HepG2 (cell line): ENCODE measurements around the gene CAMTA1. TPM values are rescaled to one million over a fixed set of nuclear protein-coding genes. Genes with fewer than 3 reads are reported as not detected.

Experiments
- ATAC-seq: fragments of 200-7000 bp; cut with Tn5 transposase; 3 replicates; pipeline ENCODE4 v1.9.1; 2020; ENCODE audit warnings: mild to moderate bottlenecking, moderate library complexity
- BruUV-seq: library from RNA; stranded (reverse); fragments of 400-500 nt; replicated peaks from 2 replicates; lab custom pipeline; 2021; lab: Mats Ljungman, UMichigan
- CTCF ChIA-PET: fragments of 300-600 bp; formaldehyde crosslinking; extraction: SDS; loops from one replicate; lab custom pipeline; 2021; ENCODE audit warnings: low total read pairs, inconsistent platforms, low intra/inter-chr PET ratio; lab: Yijun Ruan, JAX
- POLR2A ChIA-PET: fragments of 350-600 bp; sonication (Branson Sonifier 250); formaldehyde crosslinking; loops from one replicate; lab custom pipeline; 2020; ENCODE audit warnings: antibody characterized with exemption, inconsistent platforms; lab: Yijun Ruan, JAX
- DNase-seq: peaks from one replicate; pipeline ENCODE4 v3.0.0-alpha.2; 2015; ENCODE audit warnings: low spot score
- FAIRE-seq: peaks from 3 replicates; lab custom pipeline; 2011; peaks lifted over from hg19 to GRCh38; lab: Jason Lieb, UNC
- H2AFZ ChIP-seq: one replicate; pipeline ENCODE4 v1.6.1; 2011; ENCODE audit warnings: low read length, inconsistent platforms
- H3K27ac ChIP-seq: fragments of 300-600 bp; 3 replicates; pipeline ENCODE4 v1.8.0; 2011; ENCODE audit warnings: mixed run types, mild to moderate bottlenecking, mixed read lengths, low read length, inconsistent platforms; ENCODE audit not compliant: insufficient read depth; ENCODE audit errors: extremely low read length
- H3K27me3 ChIP-seq, 2 experiments: fragments of 200-600 bp in 1 of 2; 2 replicates in 1 of 2; 3 replicates in 1 of 2; pipeline versions ENCODE4 v1.6.0 to v1.8.0; 2011; ENCODE audit warnings: low read length in 2 of 2, mild to moderate bottlenecking in 2 of 2, moderate library complexity in 2 of 2, inconsistent platforms in 1 of 2; ENCODE audit not compliant: insufficient read depth in 2 of 2, control insufficient read depth in 1 of 2
- H3K36me3 ChIP-seq, 2 experiments: fragments of 200-600 bp in 1 of 2; replicated peaks in 1 of 2; 2 replicates in 1 of 2; 3 replicates in 1 of 2; pipeline versions ENCODE4 v1.5.1 to v1.8.0; 2011; ENCODE audit warnings: low read length in 2 of 2, inconsistent platforms in 1 of 2; ENCODE audit not compliant: insufficient read depth in 2 of 2, control insufficient read depth in 1 of 2
- H3K4me1 ChIP-seq: 2 replicates; pipeline ENCODE4 v1.5.1; 2012; ENCODE audit warnings: low read length, inconsistent platforms; ENCODE audit not compliant: insufficient read depth
- H3K4me2 ChIP-seq: 2 replicates; pipeline ENCODE4 v1.6.0; 2011; ENCODE audit warnings: low read depth, low read length, inconsistent platforms
- H3K4me3 ChIP-seq, 3 experiments: fragments of 200-600 bp in 1 of 3; sonication (generic), shearing (Covaris generic) in 1 of 3; replicated peaks in 1 of 3; 2 replicates each; pipeline ENCODE4 v1.5.1; 2011 to 2016; ENCODE audit warnings: low read length in 3 of 3, inconsistent platforms in 2 of 3, low read depth in 2 of 3, mild to moderate bottlenecking in 2 of 3, control low read depth in 1 of 3, mixed read lengths in 1 of 3; ENCODE audit not compliant: insufficient read depth in 1 of 3
- H3K79me2 ChIP-seq: one replicate; pipeline ENCODE4 v1.6.1; 2011; ENCODE audit warnings: low read length, inconsistent platforms; ENCODE audit not compliant: insufficient read depth
- H3K9ac ChIP-seq: 2 replicates; pipeline ENCODE4 v1.6.0; 2011; ENCODE audit warnings: mild to moderate bottlenecking, low read depth, low read length, inconsistent platforms; ENCODE audit not compliant: insufficient read depth
- H3K9me3 ChIP-seq: 2 replicates; pipeline ENCODE4 v1.5.1; 2012; ENCODE audit warnings: mild to moderate bottlenecking, low read length
- H4K20me1 ChIP-seq: 2 replicates; pipeline ENCODE4 v1.6.0; 2011; ENCODE audit warnings: inconsistent platforms, mild to moderate bottlenecking, low read length, moderate library complexity; ENCODE audit not compliant: insufficient read depth
- FOSL2 ChIP-seq: sonication (generic); formaldehyde crosslinking; IDR thresholded peaks from 2 replicates; pipeline ENCODE4 v1.4.0; 2020; ENCODE audit warnings: missing genetic modification reagents
- ZBTB26 ChIP-seq: IDR thresholded peaks from 2 replicates; pipeline ENCODE4 v1.6.1; 2016; ENCODE audit warnings: missing compliant biosample characterization, missing genetic modification reagents, borderline replicate concordance
- ZNF263 ChIP-seq: sonication (generic); formaldehyde crosslinking; IDR thresholded peaks from 2 replicates; pipeline ENCODE4 v1.4.0; 2020; ENCODE audit warnings: missing genetic modification reagents
- ZNF547 ChIP-seq: sonication (generic); formaldehyde crosslinking; IDR thresholded peaks from 2 replicates; pipeline ENCODE4 v1.5.1; 2020; ENCODE audit warnings: mild to moderate bottlenecking, missing genetic modification reagents
- whole genome bisulfite sequencing: methylation state at CpG from one replicate; pipeline ENCODE4 v1.1.6; 2017; ENCODE audit warnings: low lambda C conversion rate; 5-methylcytosine and 5-hydroxymethylcytosine counted together
- in situ Hi-C: cut with HindIII; loops from 2 replicates; pipeline ENCODE4 v1.10.0; 2017; ENCODE audit warnings: low pct_unique_long_range_greater_than_20kb; ENCODE audit not compliant: extremely low pct_ligation_motif_present
- intact Hi-C: fragments of 100-400 bp; cut with micrococcal nuclease; formaldehyde crosslinking; loops from one replicate; pipeline ENCODE4 v1.10.0; 2022; ENCODE audit not compliant: unreplicated experiment
- polyA plus RNA-seq, 8 experiments: library from polyadenylated mRNA; depleted of rRNA in 3 of 8; stranded (reverse) in 7 of 8; unstranded in 1 of 8; fragments of >200 nt; fragmentation: Illumina TruSeq in 4 of 8; extraction: Trizol in 4 of 8; gene quantifications; 2 replicates each; pipeline versions ENCODE4 v1.2.1 to v1.2.3, GENCODE V29; 2011 to 2016; ENCODE audit warnings: low read depth in 4 of 8, missing spikeins in 1 of 8, mixed read lengths in 1 of 8; ENCODE audit not compliant: insufficient read depth in 1 of 8
- total RNA-seq, 5 experiments: library from RNA; depleted of rRNA; stranded (reverse); fragments of >200 nt; fragmentation: Illumina TruSeq; extraction: Trizol; gene quantifications; 2 replicates each; pipeline ENCODE4 v1.2.3, GENCODE V29; 2016; ENCODE audit warnings: low read depth in 1 of 5
- TF ChIP-seq, protein P1 (sequence below): sonication (generic); formaldehyde crosslinking; IDR thresholded peaks from 2 replicates; pipeline ENCODE4 v1.9.0; 2021; ENCODE audit warnings: missing genetic modification reagents, mild to moderate bottlenecking, borderline replicate concordance

CAMTA1 gene
- total and polyA plus RNA-seq, 2 of the 13 experiments (the other 11 are each of a cell fraction or from before 2014, with no cell fraction given): 25.0 to 36.4 TPM

DNA sequence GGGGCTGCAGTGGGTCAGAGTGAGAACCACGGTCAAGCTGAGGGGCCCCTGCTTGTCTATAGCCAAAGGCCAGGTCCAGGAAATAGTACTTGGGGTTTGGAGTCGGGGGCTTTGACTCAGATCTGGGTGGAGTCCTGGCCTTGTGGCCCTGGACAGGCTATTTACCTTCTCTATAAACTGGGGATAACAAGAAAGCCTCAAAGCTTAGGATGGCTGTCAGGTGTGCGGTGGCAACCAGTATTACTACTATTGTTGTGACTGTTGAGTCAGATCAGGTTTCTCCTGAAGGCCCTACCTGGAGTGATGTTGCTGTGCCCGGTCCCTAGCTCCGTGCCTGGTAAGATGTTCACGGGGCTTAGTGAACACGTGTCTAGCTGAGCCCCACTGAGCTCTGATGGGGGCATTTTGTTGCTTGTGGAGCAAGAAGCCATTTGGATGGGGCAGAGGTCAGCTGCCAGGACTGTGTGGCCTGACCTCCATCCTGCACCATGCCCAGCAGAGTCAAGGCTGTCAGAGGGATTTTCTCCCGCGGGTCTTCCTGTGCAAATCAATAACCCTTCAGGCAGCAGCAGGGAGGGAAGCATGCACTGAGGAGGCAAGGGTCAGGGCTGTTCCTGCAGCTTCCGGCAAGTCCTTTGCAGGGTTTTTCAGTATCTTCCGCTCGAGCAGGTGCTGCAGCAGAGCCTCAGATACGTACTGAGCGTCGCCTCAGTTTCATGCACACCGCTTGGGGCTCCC, 170.3 kb downstream of the CAMTA1 start:
- peaks cover 0 to 26% of the 10 kb centered on the region in 2 experiments; a peak in 3 of 5 replicates for H3K27me3 ChIP-seq
- no peak overlapping the region for H3K9ac ChIP-seq
- H3K4me2 ChIP-seq: no peak overlapping the region
- H4K20me1 ChIP-seq: no peaks in the 10 kb centered on the region
- H3K9me3 ChIP-seq: no peaks in the 10 kb centered on the region
- H3K4me1 ChIP-seq: 0 out of 2 replicates have a peak, but pooled peaks cover 9% of the 10 kb centered on the region
- H3K27ac ChIP-seq: no peak overlapping the region
- no TSS peak for BruUV-seq
- DNase-seq: no peak
- in situ Hi-C loops: no loop called here
- intact Hi-C loops: no loop called here
- H3K4me3 ChIP-seq: no peak overlapping the region
- POLR2A ChIA-PET: no interaction called here
- CTCF ChIA-PET: no interaction called here
- no peak overlapping the region for H2AFZ ChIP-seq
- H3K79me2 ChIP-seq: no peaks in the 10 kb centered on the region
- FAIRE-seq: no peak
- WGBS: 25% methylated on average over 2 of the region's 16 CpGs
- H3K36me3 ChIP-seq: no peaks in the 10 kb centered on the region
- TF ChIP-seq FOSL2 (CRISPR knock-in tag): no peak
- TF ChIP-seq, protein P1, sequence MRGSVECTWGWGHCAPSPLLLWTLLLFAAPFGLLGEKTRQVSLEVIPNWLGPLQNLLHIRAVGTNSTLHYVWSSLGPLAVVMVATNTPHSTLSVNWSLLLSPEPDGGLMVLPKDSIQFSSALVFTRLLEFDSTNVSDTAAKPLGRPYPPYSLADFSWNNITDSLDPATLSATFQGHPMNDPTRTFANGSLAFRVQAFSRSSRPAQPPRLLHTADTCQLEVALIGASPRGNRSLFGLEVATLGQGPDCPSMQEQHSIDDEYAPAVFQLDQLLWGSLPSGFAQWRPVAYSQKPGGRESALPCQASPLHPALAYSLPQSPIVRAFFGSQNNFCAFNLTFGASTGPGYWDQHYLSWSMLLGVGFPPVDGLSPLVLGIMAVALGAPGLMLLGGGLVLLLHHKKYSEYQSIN (CRISPR knock-in tag): no peak
- ATAC-seq: no peak

DNA sequence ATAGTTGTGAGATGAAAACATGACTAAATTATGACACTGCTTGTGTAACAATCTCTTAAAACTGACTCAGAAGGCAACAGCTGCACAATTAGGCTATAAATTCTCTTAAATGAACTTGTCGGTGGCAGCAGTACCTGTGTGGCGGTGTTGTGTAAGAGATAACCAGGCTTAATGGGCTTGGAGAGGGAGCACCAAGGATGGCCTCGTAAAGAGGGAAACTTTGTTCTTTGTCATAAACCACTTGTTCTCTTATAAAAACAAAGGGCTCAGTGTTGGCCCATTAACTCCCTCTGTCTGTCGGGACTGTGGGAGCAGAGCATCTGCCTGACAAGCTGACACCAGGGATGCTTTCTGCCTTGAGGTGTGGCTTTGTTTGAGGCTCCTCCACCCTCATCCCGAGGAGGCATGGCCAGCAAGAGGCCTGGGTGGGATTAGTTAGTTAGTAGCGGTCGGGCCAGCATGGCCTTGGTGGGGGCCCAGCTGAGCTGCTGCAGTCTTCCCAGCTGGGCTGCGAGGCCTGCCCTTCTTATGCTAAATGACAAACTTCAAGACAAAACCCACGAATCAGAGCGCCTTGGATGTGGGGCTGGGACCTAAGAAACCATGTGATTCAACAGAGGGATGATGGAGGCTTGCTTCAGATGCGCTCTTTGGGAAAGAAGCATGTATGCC, 171.4 kb downstream of the CAMTA1 start:
- DNase-seq (no peak), ATAC-seq (no peak), FAIRE-seq (no peak)
- POLR2A ChIA-PET: no interaction called here
- no peaks in the 10 kb centered on the region for H3K79me2 ChIP-seq
- no peaks in the 10 kb centered on the region for H3K9me3 ChIP-seq
- BruUV-seq: no TSS peak
- 44% methylated on average over 8 of the region's 11 CpGs for WGBS
- H2AFZ ChIP-seq: no peak overlapping the region
- no peak overlapping the region for H3K4me3 ChIP-seq
- peaks cover 3 to 32% of the 10 kb centered on the region in 2 experiments; a peak in 3 of 5 replicates for H3K27me3 ChIP-seq
- H3K4me2 ChIP-seq: no peak overlapping the region
- H4K20me1 ChIP-seq: no peaks in the 10 kb centered on the region
- H3K36me3 ChIP-seq: no peaks in the 10 kb centered on the region
- in situ Hi-C loops (no loop called here), intact Hi-C loops (no loop called here)
- CTCF ChIA-PET: no interaction called here
- no peak overlapping the region for H3K9ac ChIP-seq
- TF ChIP-seq ZNF547 (CRISPR knock-in tag) (no peak), ZNF263 (CRISPR knock-in tag) (peak; percentile 38; the same call in 1 of the 2 replicates), ZBTB26 (CRISPR knock-in tag) (no peak)
- 0 out of 2 replicates have a peak, but pooled peaks cover 10% of the 10 kb centered on the region for H3K4me1 ChIP-seq
- H3K27ac ChIP-seq: no peak overlapping the region
